Adipocyte (in vitro differentiated cells): ENCODE data around the gene CRABP2.

Experiments used
- DNase-seq: peaks from one replicate; pipeline ENCODE4 v3.0.0-alpha.2; 2015; ENCODE audit warnings: low read depth
- H3K27me3 ChIP-seq: replicated peaks from 2 replicates; pipeline ENCODE4 v1.7.0; 2013; ENCODE audit warnings: mild to moderate bottlenecking, low read length, moderate library complexity; ENCODE audit not compliant: control insufficient read depth, insufficient read depth
- H3K36me3 ChIP-seq: 2 replicates; pipeline ENCODE4 v1.7.0; 2013; ENCODE audit warnings: low read length, mild to moderate bottlenecking, moderate library complexity; ENCODE audit not compliant: control insufficient read depth, insufficient read depth, severe bottlenecking
- H3K4me1 ChIP-seq: 2 replicates; pipeline ENCODE4 v1.7.0; 2013; ENCODE audit warnings: mild to moderate bottlenecking, low read length, moderate library complexity; ENCODE audit not compliant: control insufficient read depth, insufficient read depth
- H3K4me3 ChIP-seq: 2 replicates; pipeline ENCODE4 v1.7.0; 2013; ENCODE audit warnings: mild to moderate bottlenecking, low read length, moderate library complexity
- H3K9ac ChIP-seq: 2 replicates; pipeline ENCODE4 v1.7.0; 2013; ENCODE audit warnings: mild to moderate bottlenecking, low read length, moderate library complexity
- H3K9me3 ChIP-seq: 2 replicates; pipeline ENCODE4 v1.7.0; 2013; ENCODE audit warnings: mild to moderate bottlenecking, low read length, moderate library complexity; ENCODE audit not compliant: control insufficient read depth

CRABP2 gene

GRCh38 chr1:156671804-156672203 is 33.6 kb downstream of the CRABP2 start:
- no peak overlapping the region for H3K9ac ChIP-seq
- H3K9me3 ChIP-seq: no peaks in the 10 kb centered on the region
- H3K27me3 ChIP-seq: no peaks in the 10 kb centered on the region
- no peaks in the 10 kb centered on the region for H3K36me3 ChIP-seq
- H3K4me1 ChIP-seq: peaks cover 13% of the 10 kb centered on the region
- no peak overlapping the region for H3K4me3 ChIP-seq
- DNase-seq: no peak

- no peak overlapping the region for H3K9ac ChIP-seq
- H3K9me3 ChIP-seq: no peaks in the 10 kb centered on the region
- H3K4me1 ChIP-seq: peaks cover 13% of the 10 kb centered on the region
- H3K4me3 ChIP-seq: no peak overlapping the region
- no peak for DNase-seq
- no peaks in the 10 kb centered on the region for H3K36me3 ChIP-seq
- no peaks in the 10 kb centered on the region for H3K27me3 ChIP-seq
These were observed 34.6 kb downstream of the CRABP2 start for GRCh38 chr1:156670791-156671190.

- H3K9me3 ChIP-seq: no peaks in the 10 kb centered on the region
- H3K36me3 ChIP-seq: no peaks in the 10 kb centered on the region
- no peak overlapping the region for H3K9ac ChIP-seq
- DNase-seq: no peak
- H3K4me1 ChIP-seq: peaks cover 13% of the 10 kb centered on the region
- no peaks in the 10 kb centered on the region for H3K27me3 ChIP-seq
- no peak overlapping the region for H3K4me3 ChIP-seq
These were observed 35.0 kb downstream of the CRABP2 start for GRCh38 chr1:156670359-156670758.

GRCh38 chr1:156669794-156670193 is 35.6 kb downstream of the CRABP2 start:
- Histone ChIP-seq H3K9me3 (no peaks in the 10 kb centered on the region), H3K36me3 (no peaks in the 10 kb centered on the region), H3K9ac (no peak overlapping the region), H3K4me3 (no peak overlapping the region), H3K27me3 (no peaks in the 10 kb centered on the region), H3K4me1 (peaks cover 14% of the 10 kb centered on the region)
- no peak for DNase-seq

- Histone ChIP-seq H3K27me3 (no peaks in the 10 kb centered on the region), H3K4me3 (no peak overlapping the region), H3K4me1 (peaks cover 21% of the 10 kb centered on the region), H3K36me3 (no peaks in the 10 kb centered on the region), H3K9me3 (no peaks in the 10 kb centered on the region), H3K9ac (no peak overlapping the region)
- no peak for DNase-seq
These were observed 36.4 kb downstream of the CRABP2 start for GRCh38 chr1:156668801-156669637.

GRCh38 chr1:156667968-156668709 is 37.2 kb downstream of the CRABP2 start:
- Histone ChIP-seq H3K27me3 (no peaks in the 10 kb centered on the region), H3K4me1 (peaks cover 23% of the 10 kb centered on the region), H3K9me3 (no peaks in the 10 kb centered on the region), H3K36me3 (no peaks in the 10 kb centered on the region), H3K9ac (peak overlapping the region; percentile 68), H3K4me3 (no peak overlapping the region)
- no peak for DNase-seq

- no peak for DNase-seq
- H3K9ac ChIP-seq: peak overlapping the region; percentile 68
- no peaks in the 10 kb centered on the region for H3K27me3 ChIP-seq
- H3K9me3 ChIP-seq: no peaks in the 10 kb centered on the region
- peaks cover 28% of the 10 kb centered on the region for H3K4me1 ChIP-seq
- H3K36me3 ChIP-seq: no peaks in the 10 kb centered on the region
- H3K4me3 ChIP-seq: no peak overlapping the region
These were observed 37.8 kb downstream of the CRABP2 start for GRCh38 chr1:156667610-156667967.

GRCh38 chr1:156666862-156667609 is 38.3 kb downstream of the CRABP2 start:
- H3K9me3 ChIP-seq: no peaks in the 10 kb centered on the region
- no peaks in the 10 kb centered on the region for H3K36me3 ChIP-seq
- H3K27me3 ChIP-seq: no peaks in the 10 kb centered on the region
- no peak overlapping the region for H3K4me3 ChIP-seq
- H3K9ac ChIP-seq: peak overlapping the region; percentile 68
- H3K4me1 ChIP-seq: peaks cover 34% of the 10 kb centered on the region
- no peak for DNase-seq

- H3K36me3 ChIP-seq: no peaks in the 10 kb centered on the region
- no peak overlapping the region for H3K4me3 ChIP-seq
- H3K27me3 ChIP-seq: no peaks in the 10 kb centered on the region
- peaks cover 49% of the 10 kb centered on the region for H3K4me1 ChIP-seq
- H3K9ac ChIP-seq: no peak overlapping the region
- no peak for DNase-seq
- H3K9me3 ChIP-seq: no peaks in the 10 kb centered on the region
These were observed 39.8 kb downstream of the CRABP2 start for GRCh38 chr1:156665539-156665938.

GRCh38 chr1:156664767-156665411 is 40.5 kb downstream of the CRABP2 start:
- Histone ChIP-seq H3K9me3 (no peaks in the 10 kb centered on the region), H3K4me3 (no peak overlapping the region), H3K27me3 (no peaks in the 10 kb centered on the region), H3K36me3 (no peaks in the 10 kb centered on the region), H3K9ac (no peak overlapping the region), H3K4me1 (peaks cover 52% of the 10 kb centered on the region)
- peak; percentile 38 for DNase-seq
